HFFc6 (cell line): ENCODE results near the gene PCDHGB1. TPM values are rescaled to one million over a fixed set of nuclear protein-coding genes. Genes with fewer than 3 reads are reported as not detected.

ENCODE experiments used
- DNase-seq: peaks from one replicate; pipeline ENCODE4 v3.0.0-alpha.2; 2018
- H3K27ac Mint-ChIP-seq: 2 replicates; pipeline ENCODE4 v1.8.0; 2020; ENCODE audit warnings: mild to moderate bottlenecking, mixed read lengths
- H3K27me3 Mint-ChIP-seq: 2 replicates; pipeline ENCODE4 v1.8.0; 2021; ENCODE audit warnings: mild to moderate bottlenecking, moderate library complexity, mixed read lengths; ENCODE audit not compliant: insufficient read depth
- H3K36me3 Mint-ChIP-seq: 2 replicates; pipeline ENCODE4 v1.8.0; 2021; ENCODE audit warnings: low read depth, mixed read lengths
- H3K4me1 Mint-ChIP-seq: 2 replicates; pipeline ENCODE4 v1.8.0; 2020; ENCODE audit warnings: low read depth, mixed read lengths
- H3K4me3 Mint-ChIP-seq: 2 replicates; pipeline ENCODE4 v1.8.0; 2020; ENCODE audit warnings: mild to moderate bottlenecking, moderate library complexity, mixed read lengths
- H3K9me3 Mint-ChIP-seq: 2 replicates; pipeline ENCODE4 v1.8.0; 2020; ENCODE audit warnings: mild to moderate bottlenecking, mixed read lengths
- total RNA-seq, 6 experiments: library from RNA; stranded (reverse); fragmentation: NEBNext Ultra II Directional; extraction: Animal tissue kit (Norgen Biotek cat#: 25700); gene quantifications; 2 replicates in 1 of 6; 3 replicates in 5 of 6; pipeline ENCODE4 v1.2.3, GENCODE V29; 2021
- TF ChIP-seq, protein P1 (sequence below): fragments of 200-600 bp; sonication (generic); IDR thresholded peaks from 2 replicates; pipeline ENCODE4 v1.5.0; 2021; ENCODE audit warnings: antibody characterized with exemption, mild to moderate bottlenecking

Gene PCDHGB1
- total RNA-seq, 6 experiments from 2014 or later, result 2.6 to 4.5 (median 3.4) TPM

DNA sequence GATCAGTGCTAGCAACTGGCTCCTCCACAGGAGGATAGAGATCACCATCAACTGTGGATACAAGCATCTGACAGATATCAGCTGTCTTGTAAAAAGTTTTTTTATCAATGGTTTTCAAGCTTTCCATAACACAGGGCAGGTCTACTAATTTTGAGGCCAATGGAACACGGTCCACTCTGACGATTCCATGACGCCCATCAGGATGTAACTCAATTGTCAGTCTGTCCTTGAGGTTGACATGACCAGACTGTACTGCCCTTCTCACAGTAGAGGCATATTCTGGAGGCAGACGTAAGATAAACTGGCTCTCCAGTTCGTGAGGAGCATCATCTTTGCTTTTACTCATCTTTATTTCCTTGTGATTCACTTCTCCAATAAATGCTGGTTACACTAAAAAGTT lies 30.2 kb upstream of the PCDHGB1 start:
- peak overlapping the region; percentile 98 for H3K4me3 Mint-ChIP-seq
- TF ChIP-seq, protein P1, sequence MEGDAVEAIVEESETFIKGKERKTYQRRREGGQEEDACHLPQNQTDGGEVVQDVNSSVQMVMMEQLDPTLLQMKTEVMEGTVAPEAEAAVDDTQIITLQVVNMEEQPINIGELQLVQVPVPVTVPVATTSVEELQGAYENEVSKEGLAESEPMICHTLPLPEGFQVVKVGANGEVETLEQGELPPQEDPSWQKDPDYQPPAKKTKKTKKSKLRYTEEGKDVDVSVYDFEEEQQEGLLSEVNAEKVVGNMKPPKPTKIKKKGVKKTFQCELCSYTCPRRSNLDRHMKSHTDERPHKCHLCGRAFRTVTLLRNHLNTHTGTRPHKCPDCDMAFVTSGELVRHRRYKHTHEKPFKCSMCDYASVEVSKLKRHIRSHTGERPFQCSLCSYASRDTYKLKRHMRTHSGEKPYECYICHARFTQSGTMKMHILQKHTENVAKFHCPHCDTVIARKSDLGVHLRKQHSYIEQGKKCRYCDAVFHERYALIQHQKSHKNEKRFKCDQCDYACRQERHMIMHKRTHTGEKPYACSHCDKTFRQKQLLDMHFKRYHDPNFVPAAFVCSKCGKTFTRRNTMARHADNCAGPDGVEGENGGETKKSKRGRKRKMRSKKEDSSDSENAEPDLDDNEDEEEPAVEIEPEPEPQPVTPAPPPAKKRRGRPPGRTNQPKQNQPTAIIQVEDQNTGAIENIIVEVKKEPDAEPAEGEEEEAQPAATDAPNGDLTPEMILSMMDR, result no peak
- peaks cover 23% of the 10 kb centered on the region for H3K27me3 Mint-ChIP-seq
- peak overlapping the region; percentile 100 for H3K27ac Mint-ChIP-seq
- peaks cover 72% of the 10 kb centered on the region for H3K9me3 Mint-ChIP-seq
- H3K36me3 Mint-ChIP-seq, result peaks cover 59% of the 10 kb centered on the region
- no peak for DNase-seq
- peaks cover 27% of the 10 kb centered on the region for H3K4me1 Mint-ChIP-seq

DNA sequence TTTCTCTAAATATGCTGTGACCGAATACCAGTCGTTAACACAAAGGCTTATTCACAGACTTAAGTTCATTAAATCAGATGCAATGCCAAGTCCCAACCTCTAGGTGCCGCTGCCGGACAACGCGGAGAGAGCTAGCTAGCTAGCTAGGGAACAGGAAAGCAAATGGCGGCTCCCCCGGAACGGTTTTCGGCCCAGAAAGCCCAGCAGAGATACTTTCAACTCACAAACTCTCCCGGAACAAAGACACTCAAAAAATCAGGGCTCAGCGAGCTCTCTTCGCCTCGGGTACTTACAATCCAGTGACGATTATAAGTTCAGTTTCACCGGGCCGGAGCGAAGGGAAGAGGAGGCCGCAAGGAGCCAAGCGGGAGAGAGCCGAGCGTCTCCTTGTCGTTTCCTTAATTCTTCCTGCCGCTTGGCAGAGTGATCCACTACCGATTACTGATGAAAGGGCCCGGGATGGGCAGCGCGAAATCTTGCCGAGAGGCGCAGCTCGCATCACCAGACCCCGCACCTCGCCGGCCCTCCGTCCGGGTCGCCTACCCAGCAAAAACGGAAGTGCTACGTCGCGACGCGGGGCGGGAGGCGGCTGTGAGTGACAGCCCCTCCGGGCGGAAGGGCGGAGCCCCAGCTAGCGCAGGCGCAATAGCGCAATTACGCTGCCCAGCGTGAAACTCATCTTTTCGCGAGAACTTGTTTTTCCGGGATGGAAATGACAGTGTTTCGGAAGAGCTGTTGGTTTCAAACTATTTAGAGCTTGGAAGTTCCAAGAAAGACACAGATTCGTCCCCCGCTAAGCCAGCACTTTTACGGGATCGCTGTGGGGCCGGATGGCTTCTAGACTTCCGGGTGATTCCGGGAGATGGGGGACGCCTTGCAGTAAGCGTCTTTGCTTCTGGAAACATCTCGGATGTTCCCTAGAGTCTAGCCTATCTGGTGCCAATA lies 29.4 kb upstream of the PCDHGB1 start, which contains the start of gene TAF7:
Gene TAF7 (minus strand): TSS at position 560 of the 945 bp plus-strand sequence. CDS start 740 bp downstream, outside the sequence.
- H3K36me3 Mint-ChIP-seq, result peaks cover 51% of the 10 kb centered on the region
- H3K27ac Mint-ChIP-seq, result peak within 1 kb of the TSS; percentile 100
- peak; percentile 90 for DNase-seq
- peak within 1 kb of the TSS; percentile 98 for H3K4me3 Mint-ChIP-seq
- peaks cover 64% of the 10 kb centered on the region for H3K9me3 Mint-ChIP-seq
- peaks cover 23% of the 10 kb centered on the region for H3K27me3 Mint-ChIP-seq
- TF ChIP-seq, protein P1, result peak; percentile 94
- H3K4me1 Mint-ChIP-seq, result peaks cover 25% of the 10 kb centered on the region

DNA sequence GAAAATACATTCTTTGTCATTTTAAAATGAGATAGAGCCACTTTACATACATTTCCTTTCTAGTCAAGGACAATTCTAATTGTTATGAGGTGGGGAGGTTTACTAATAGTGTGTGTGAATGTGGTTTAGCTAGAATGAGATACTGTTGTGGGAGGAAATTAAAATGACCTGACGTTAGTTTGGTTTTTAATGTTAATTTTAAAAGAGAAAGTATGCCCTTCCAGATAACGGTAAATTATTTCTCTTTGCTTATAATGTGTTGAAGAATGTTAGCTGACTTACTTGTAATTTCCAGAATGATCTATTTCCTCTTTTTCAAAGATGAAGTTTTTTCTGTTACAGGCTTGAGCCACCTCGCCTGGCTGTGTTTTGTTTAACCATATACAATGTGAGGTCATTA lies 27.6 kb upstream of the PCDHGB1 start:
- Mint-ChIP-seq H3K27me3 (peaks cover 15% of the 10 kb centered on the region), H3K4me1 (peaks cover 35% of the 10 kb centered on the region), H3K9me3 (peaks cover 46% of the 10 kb centered on the region), H3K36me3 (peaks cover 33% of the 10 kb centered on the region), H3K27ac (no peak overlapping the region), H3K4me3 (no peak overlapping the region)
- no peak for DNase-seq
- TF ChIP-seq, protein P1, result no peak

DNA sequence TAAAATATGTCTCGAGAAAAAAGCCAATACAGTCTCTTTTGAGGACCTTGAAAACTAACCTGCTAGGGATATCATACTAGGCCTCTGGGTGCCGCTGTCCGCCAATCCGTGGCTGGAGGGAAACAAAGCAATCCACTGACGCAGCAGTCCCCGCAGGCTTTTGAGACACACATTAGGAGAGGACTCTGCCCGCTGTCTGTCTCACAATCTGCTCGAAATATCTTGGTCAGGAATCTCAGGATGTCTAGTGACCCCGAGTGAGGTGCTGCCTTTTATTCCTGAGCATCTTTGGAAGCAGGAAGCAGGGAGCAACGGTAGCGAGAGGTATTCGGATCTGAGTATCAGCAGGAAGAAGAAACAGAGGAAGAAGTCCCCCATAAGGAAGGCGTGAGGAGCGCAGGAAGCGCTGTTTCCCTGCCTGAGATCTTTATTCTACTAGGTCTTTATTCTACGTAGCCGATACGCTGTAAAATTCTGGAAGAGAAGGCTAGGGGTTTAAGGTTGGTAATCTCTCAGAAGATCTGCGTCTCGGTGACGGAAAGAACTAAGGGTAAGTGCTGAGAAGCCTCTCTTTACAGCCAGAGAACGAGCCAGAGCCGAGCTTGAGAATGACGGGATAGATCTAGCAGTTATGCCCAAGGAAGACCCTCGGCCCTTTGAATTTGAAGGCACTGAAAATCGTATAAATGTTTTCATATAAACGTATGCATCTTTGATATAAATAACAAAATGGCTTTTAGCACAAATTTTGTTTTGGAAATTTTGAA lies 23.6 kb upstream of the PCDHGB1 start:
- DNase-seq, result peak; percentile 82
- Mint-ChIP-seq H3K27me3 (no peaks in the 10 kb centered on the region), H3K36me3 (peaks cover 6% of the 10 kb centered on the region), H3K4me3 (peak overlapping the region; percentile 94), H3K9me3 (peaks cover 13% of the 10 kb centered on the region; the same call in 1 of the 2 replicates), H3K4me1 (peaks cover 17% of the 10 kb centered on the region), H3K27ac (peak overlapping the region; percentile 92)
- TF ChIP-seq, protein P1, result peak; percentile 80

DNA sequence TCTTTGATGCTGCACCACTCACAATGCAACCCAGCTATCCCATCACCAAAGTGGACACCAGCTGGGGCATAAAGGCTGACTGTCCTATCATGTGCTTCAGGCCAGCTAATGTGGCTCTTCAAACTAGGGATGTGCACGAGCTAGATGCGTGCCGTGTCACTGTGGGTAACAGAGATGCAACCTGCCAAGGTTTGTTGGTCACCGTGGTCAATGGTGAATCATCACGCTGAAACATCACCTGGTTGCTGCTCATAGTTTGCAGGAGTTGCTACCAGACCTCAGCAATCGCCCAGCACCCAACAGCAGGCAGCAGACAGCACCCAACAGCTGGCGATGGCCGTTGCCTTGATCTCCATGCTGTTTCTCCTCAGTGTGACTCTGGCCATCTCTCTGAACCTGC lies 21.7 kb upstream of the PCDHGB1 start:
- Mint-ChIP-seq H3K27ac (no peak overlapping the region), H3K27me3 (no peaks in the 10 kb centered on the region), H3K4me1 (peaks cover 17% of the 10 kb centered on the region), H3K9me3 (peaks cover 21% of the 10 kb centered on the region), H3K36me3 (peaks cover 15% of the 10 kb centered on the region), H3K4me3 (no peak overlapping the region)
- TF ChIP-seq, protein P1, result no peak
- DNase-seq, result no peak
